Keratinocyte (primary cell): ENCODE data around the gene MT1E. TPM values are rescaled to one million over a fixed set of nuclear protein-coding genes. Genes with fewer than 3 reads are reported as not detected.

ENCODE experiments used
- DNase-seq: peaks from one replicate; pipeline ENCODE4 v3.0.0-alpha.2; 2011; ENCODE audit warnings: low read depth, missing footprints, low spot score
- FAIRE-seq: peaks from 2 replicates; lab custom pipeline; 2011; peaks lifted over from hg19 to GRCh38; lab: Jason Lieb, UNC
- H2AFZ ChIP-seq: 2 replicates; pipeline ENCODE4 v1.6.0; 2012; ENCODE audit warnings: low read length, control low read depth, inconsistent platforms; ENCODE audit not compliant: control insufficient read depth
- H3K27ac ChIP-seq: 2 replicates; pipeline ENCODE4 v1.5.1; 2011; ENCODE audit warnings: low read length; ENCODE audit not compliant: control insufficient read depth, insufficient read depth
- H3K27me3 ChIP-seq: 3 replicates; pipeline ENCODE4 v1.6.0; 2011; ENCODE audit warnings: low read length; ENCODE audit not compliant: control insufficient read depth, insufficient read depth; ENCODE audit errors: extremely low read depth
- H3K36me3 ChIP-seq, 2 experiments: 2 replicates in 1 of 2; 3 replicates in 1 of 2; pipeline ENCODE4 v1.5.1; 2011; ENCODE audit warnings: low read length in 2 of 2, mild to moderate bottlenecking in 1 of 2; ENCODE audit not compliant: control insufficient read depth in 2 of 2, insufficient read depth in 2 of 2; ENCODE audit errors: extremely low read depth in 1 of 2
- H3K4me1 ChIP-seq: 3 replicates; pipeline ENCODE4 v1.5.1; 2011; ENCODE audit warnings: low read length; ENCODE audit not compliant: control insufficient read depth, insufficient read depth; ENCODE audit errors: extremely low read depth
- H3K4me2 ChIP-seq: 3 replicates; pipeline ENCODE4 v1.6.0; 2011; ENCODE audit warnings: low read depth, low read length; ENCODE audit not compliant: control insufficient read depth, insufficient read depth; ENCODE audit errors: extremely low read depth
- H3K4me3 ChIP-seq, 3 experiments: fragments of 200-600 bp in 1 of 3; sonication (generic) in 1 of 3; 2 replicates in 2 of 3; 3 replicates in 1 of 3; pipeline ENCODE4 v1.5.1; 2011 to 2016; ENCODE audit warnings: low read length in 3 of 3, mild to moderate bottlenecking in 3 of 3, control low read depth in 2 of 3, inconsistent platforms in 1 of 3, low read depth in 1 of 3, mixed read lengths in 1 of 3, mixed run types in 1 of 3, moderate library complexity in 1 of 3; ENCODE audit not compliant: control insufficient read depth in 2 of 3, insufficient read depth in 2 of 3; ENCODE audit errors: extremely low read depth in 1 of 3
- H3K79me2 ChIP-seq: 2 replicates; pipeline ENCODE4 v1.6.0; 2012; ENCODE audit warnings: low read length; ENCODE audit not compliant: control insufficient read depth, insufficient read depth
- H3K9ac ChIP-seq: 3 replicates; pipeline ENCODE4 v1.6.0; 2011; ENCODE audit warnings: low read length; ENCODE audit not compliant: control insufficient read depth, insufficient read depth; ENCODE audit errors: extremely low read depth
- H3K9me1 ChIP-seq: 3 replicates; pipeline ENCODE4 v1.6.0; 2011; ENCODE audit warnings: low read length; ENCODE audit not compliant: control insufficient read depth, insufficient read depth; ENCODE audit errors: extremely low read depth
- H3K9me3 ChIP-seq: 2 replicates; pipeline ENCODE4 v1.5.1; 2012; ENCODE audit warnings: low read depth, low read length; ENCODE audit not compliant: control insufficient read depth
- H4K20me1 ChIP-seq: 3 replicates; pipeline ENCODE4 v1.6.0; 2011; ENCODE audit warnings: low read length; ENCODE audit not compliant: control insufficient read depth, insufficient read depth; ENCODE audit errors: extremely low read depth
- EZH2 ChIP-seq: IDR thresholded peaks from one replicate; pipeline ENCODE4 v1.6.1; 2012; ENCODE audit warnings: inconsistent platforms, mild to moderate bottlenecking, low read length, moderate library complexity
- dilution Hi-C: fragments of 300-500 bp; cut with MboI; formaldehyde crosslinking; loops from one replicate; pipeline ENCODE4 v1.7.0; 2020; ENCODE audit warnings: low sequenced_read_pairs; ENCODE audit not compliant: extremely low pct_ligation_motif_present
- polyA plus RNA-seq, 5 experiments: library from polyadenylated mRNA; depleted of rRNA in 3 of 5; stranded (reverse) in 3 of 5; stranded (forward) in 1 of 5; unstranded in 1 of 5; fragments of >200 nt; gene quantifications; 1 replicate in 1 of 5; 2 replicates in 3 of 5; 3 replicates in 1 of 5; pipeline versions ENCODE4 v1.2.1 to v1.2.3, GENCODE V29; 2011 to 2012; ENCODE audit warnings: missing spikeins in 2 of 5, low read depth in 1 of 5, low replicate concordance in 1 of 5
- TF ChIP-seq, protein P1 (sequence below), 3 experiments: IDR thresholded peaks in 1 of 3; conservative IDR thresholded peaks in 1 of 3; optimal IDR thresholded peaks in 1 of 3; 2 replicates in 2 of 3; 3 replicates in 1 of 3; pipeline versions ENCODE3 to v1.5.1; 2011; ENCODE audit warnings: low read length in 3 of 3, mild to moderate bottlenecking in 3 of 3, moderate library complexity in 2 of 3, control low read depth in 1 of 3, inconsistent platforms in 1 of 3; ENCODE audit not compliant: insufficient read depth in 2 of 3; ENCODE audit errors: extremely low read depth in 1 of 3

The MT1E gene
- polyA plus RNA-seq, 1 donor (not counting 4 experiments of a cell fraction or from before 2014, with no cell fraction given): 394 TPM

DNA sequence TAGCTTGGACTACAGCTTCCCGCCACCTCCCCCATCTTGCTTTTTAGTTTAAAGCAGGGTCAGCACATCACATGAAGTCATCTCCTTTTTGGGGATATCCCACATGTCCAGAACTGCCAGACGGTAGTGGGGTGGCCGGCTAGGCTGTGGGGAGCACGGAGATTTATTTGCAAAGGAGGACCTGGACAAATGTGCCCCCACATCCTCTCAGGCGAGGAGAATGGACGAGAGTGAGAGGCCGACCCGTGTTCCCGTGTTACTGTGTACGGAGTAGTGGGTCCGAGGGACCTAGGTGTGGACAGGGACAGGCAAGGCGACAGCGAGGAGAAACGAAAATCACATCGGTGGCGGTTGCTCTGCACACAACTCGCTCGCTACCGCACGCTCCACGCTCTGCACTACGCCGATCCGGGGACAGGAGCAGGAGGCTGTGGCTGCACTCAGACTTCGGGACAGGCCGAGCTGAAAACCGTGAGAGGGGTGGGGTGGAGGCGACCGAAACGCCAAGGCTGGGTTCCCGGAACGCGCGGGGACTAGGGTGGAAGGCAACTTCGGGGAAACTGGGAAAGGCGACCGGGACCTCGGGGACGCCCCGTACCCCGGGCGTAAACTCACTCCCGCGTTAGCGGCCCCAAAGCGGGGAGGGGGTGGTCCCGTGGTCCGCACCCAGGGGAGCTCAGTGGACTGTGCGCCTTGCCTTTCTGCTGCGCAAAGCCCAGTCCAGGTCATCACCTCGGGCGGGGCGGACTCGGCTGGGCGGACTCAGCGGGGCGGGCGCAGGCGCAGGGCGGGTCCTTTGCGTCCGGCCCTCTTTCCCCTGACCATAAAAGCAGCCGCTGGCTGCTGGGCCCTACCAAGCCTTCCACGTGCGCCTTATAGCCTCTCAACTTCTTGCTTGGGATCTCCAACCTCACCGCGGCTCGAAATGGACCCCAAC is 12.5 kb downstream of the MT1E start, which contains the start of gene MT1A:
MT1A (plus strand) TSS at position 853 of the 937 bp plus-strand sequence; CDS start at position 926, 73 bp downstream.
- DNase-seq: no peak
- dilution Hi-C loops: no loop called here
- H3K4me2 ChIP-seq: peak within 1 kb of the TSS; percentile 41
- H3K27ac ChIP-seq: no peak within 1 kb of the TSS
- no peaks in the 10 kb centered on the region for H3K9me1 ChIP-seq
- H3K27me3 ChIP-seq: peaks cover 47% of the 10 kb centered on the region
- H3K4me1 ChIP-seq: peaks cover 4% of the 10 kb centered on the region
- H3K79me2 ChIP-seq: no peaks in the 10 kb centered on the region
- H3K36me3 ChIP-seq: no peaks in the 10 kb centered on the region
- H3K9me3 ChIP-seq: no peaks in the 10 kb centered on the region
- TF ChIP-seq, protein P1, sequence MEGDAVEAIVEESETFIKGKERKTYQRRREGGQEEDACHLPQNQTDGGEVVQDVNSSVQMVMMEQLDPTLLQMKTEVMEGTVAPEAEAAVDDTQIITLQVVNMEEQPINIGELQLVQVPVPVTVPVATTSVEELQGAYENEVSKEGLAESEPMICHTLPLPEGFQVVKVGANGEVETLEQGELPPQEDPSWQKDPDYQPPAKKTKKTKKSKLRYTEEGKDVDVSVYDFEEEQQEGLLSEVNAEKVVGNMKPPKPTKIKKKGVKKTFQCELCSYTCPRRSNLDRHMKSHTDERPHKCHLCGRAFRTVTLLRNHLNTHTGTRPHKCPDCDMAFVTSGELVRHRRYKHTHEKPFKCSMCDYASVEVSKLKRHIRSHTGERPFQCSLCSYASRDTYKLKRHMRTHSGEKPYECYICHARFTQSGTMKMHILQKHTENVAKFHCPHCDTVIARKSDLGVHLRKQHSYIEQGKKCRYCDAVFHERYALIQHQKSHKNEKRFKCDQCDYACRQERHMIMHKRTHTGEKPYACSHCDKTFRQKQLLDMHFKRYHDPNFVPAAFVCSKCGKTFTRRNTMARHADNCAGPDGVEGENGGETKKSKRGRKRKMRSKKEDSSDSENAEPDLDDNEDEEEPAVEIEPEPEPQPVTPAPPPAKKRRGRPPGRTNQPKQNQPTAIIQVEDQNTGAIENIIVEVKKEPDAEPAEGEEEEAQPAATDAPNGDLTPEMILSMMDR (optimal IDR thresholded peaks at IDR 0.05 in 1 of 3, IDR thresholded peaks at IDR 0.05 in 1 of 3, conservative IDR thresholded peaks at IDR 0.05 in 1 of 3; ENCODE audit: extremely low read depth in 1 of 3, insufficient read depth in 2 of 3, low read length in 3 of 3): no peak
- TF ChIP-seq EZH2: no peak
- peak within 1 kb of the TSS in 2 of 3 experiments; percentile 18 to 27 for H3K4me3 ChIP-seq
- no peak within 1 kb of the TSS for H2AFZ ChIP-seq
- no peak within 1 kb of the TSS for H3K9ac ChIP-seq
- no peaks in the 10 kb centered on the region for H4K20me1 ChIP-seq
- no peak for FAIRE-seq

DNA sequence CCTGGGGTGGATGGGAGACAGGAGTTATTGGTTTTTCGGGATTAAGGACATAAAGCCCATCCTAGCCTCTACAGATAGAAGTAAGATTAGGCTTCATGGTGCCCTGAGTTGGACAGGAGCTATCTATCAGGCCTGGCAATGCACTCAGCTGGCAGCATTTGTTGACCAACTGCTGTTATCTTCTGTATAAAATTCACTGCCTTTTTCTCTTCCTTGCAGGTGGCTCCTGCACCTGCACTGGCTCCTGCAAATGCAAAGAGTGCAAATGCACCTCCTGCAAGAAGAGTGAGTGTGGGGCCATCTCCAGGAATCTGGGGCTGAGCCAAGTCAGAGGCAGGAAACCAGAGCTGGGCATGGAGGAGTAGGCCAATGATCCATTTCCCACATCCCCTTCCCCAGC is 13.5 kb downstream of the MT1E start:
- peaks cover 4% of the 10 kb centered on the region for H3K4me1 ChIP-seq
- no peaks in the 10 kb centered on the region for H3K9me1 ChIP-seq
- no peak overlapping the region for H2AFZ ChIP-seq
- no peaks in the 10 kb centered on the region for H3K79me2 ChIP-seq
- DNase-seq (no peak), FAIRE-seq (no peak)
- no peaks in the 10 kb centered on the region for H3K36me3 ChIP-seq
- TF ChIP-seq, protein P1 (optimal IDR thresholded peaks at IDR 0.05 in 1 of 3, IDR thresholded peaks at IDR 0.05 in 1 of 3, conservative IDR thresholded peaks at IDR 0.05 in 1 of 3; ENCODE audit: extremely low read depth in 1 of 3, insufficient read depth in 2 of 3, low read length in 3 of 3): no peak
- TF ChIP-seq EZH2: no peak
- H3K4me3 ChIP-seq: no peak overlapping the region
- no peak overlapping the region for H3K4me2 ChIP-seq
- H3K9ac ChIP-seq: no peak overlapping the region
- H3K27ac ChIP-seq: no peak overlapping the region
- dilution Hi-C loops: no loop called here
- H4K20me1 ChIP-seq: no peaks in the 10 kb centered on the region
- no peaks in the 10 kb centered on the region for H3K9me3 ChIP-seq
- H3K27me3 ChIP-seq: peaks cover 42% of the 10 kb centered on the region
